HG03565 (cell line): ENCODE data around the gene OR2T29.
"Not testable (repeated sequence)": the region's sequence is repeated elsewhere in the genome, so short reads cannot be mapped to it uniquely, and the experiment has no call there.

Experiments
- ATAC-seq: cut with Tn5 transposase; IDR thresholded peaks from one replicate; pipeline ENCODE4 v1.9.1; 2021; ENCODE audit warnings: mild to moderate bottlenecking, moderate library complexity; ENCODE audit not compliant: unreplicated experiment

The OR2T29 gene, protein sequence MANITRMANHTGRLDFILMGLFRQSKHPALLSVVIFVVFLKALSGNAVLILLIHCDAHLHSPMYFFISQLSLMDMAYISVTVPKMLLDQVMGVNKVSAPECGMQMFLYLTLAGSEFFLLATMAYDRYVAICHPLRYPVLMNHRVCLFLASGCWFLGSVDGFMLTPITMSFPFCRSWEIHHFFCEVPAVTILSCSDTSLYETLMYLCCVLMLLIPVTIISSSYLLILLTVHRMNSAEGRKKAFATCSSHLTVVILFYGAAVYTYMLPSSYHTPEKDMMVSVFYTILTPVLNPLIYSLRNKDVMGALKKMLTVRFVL

DNA sequence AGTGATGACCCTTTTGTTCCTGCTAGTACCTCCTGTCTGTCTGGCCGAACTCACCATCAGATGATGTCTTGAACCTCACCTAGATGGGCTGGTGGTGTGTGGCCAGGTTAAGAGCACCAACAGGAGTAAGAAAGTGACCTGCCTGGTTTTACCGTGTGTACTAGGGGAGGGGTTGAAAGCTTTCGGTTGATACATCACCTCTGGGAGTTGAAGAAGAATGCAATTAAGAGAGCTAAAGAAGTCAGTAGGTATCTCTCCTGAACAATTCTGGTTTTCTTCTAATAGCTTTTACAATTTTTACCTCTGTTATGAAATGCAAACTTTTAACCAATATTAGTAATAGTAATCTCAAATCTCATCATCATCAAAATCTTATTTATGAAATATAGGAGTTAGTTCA lies at the start of gene OR2T29:
OR2T29 (minus strand) TSS at position 101 of the 400 bp plus-strand sequence. CDS start 3,281 bp downstream, outside the sequence.
- not testable (repeated sequence) for ATAC-seq

DNA sequence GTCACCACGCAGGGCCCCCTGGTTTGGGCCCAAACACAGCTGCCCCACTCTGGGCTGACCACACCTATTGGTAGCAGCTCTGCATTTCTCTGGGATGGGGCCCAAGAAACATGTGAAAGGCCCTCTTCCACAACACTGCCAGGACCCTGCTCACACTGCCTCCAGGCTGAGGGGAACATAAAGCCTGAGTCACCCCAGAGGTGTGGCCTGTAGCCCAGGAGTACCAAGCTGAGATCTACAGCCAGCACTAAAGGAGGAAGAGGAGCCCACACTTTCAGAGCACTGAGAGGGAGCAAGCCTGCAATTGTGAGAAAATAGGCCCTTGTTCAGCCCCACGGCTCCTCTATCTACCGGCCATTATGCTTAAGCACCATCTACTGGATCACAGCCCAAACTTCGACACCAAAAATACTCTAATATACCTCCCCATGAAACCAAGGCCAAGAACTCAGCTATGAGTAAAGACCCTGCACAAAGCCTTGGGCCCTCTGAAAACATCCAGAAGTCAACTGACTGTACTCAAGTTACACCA lies 49.4 kb upstream of the OR2T29 start:
- no peak for ATAC-seq

DNA sequence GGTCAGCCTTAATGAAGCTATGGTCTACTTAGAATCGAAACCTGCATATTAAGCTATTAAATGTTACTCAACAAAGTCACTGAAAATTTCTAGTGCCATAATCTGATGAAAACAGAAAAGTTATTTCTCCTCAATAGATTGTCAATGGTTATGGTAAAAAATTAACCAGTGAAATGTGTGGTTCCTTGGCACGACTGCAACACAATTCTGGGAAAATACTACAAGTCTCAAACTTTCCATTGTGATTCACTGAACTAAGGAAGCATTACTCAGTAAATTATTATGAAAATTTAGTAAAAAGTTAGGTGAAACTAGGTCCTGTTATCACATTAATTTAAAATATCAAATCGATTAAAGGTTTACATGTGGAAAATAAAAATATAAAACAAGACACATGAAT lies 47.7 kb upstream of the OR2T29 start:
- no peak for ATAC-seq

DNA sequence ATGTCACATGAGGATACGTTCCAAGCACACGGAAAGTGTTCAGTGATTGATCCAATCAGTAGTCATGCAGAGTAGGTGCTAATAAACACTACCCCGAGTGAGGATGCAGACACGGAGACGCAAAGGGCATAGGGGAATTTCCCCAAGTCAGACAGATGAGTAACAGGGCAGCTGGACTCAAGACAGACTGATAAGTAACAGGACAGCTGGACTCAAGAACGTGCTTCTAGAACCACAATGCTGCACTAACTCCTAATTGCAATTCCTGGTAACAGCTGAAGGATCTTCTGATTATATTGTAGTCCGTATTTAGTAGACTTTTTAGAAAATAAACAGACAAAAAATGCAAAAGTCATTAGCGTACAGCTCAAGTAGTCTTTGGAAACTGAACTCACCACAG lies 36.8 kb upstream of the OR2T29 start:
- ATAC-seq, result no peak

DNA sequence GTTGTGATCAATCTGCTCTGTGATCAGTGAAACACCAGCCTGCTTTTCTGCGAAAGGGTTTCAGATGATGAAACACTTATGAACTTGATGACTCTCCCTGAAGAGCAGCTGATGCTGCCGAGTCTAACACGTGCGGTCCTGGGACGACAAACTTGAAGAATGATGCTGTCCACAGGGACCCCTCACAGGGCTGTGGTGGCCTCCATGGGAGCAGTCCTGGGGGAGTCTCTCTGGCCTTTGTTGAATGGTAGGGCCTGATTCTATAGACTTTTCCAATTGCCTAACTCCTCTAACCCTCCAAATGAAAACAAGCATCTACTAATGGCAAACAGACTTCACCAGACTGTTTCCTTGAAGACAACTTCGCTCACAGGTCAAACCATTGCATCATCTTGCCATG lies 35.0 kb upstream of the OR2T29 start, which contains the start of gene OR2T10:
OR2T10 (minus strand) TSS at position 112 of the 400 bp plus-strand sequence. CDS start 3,932 bp downstream, outside the sequence.
- ATAC-seq, result no peak

DNA sequence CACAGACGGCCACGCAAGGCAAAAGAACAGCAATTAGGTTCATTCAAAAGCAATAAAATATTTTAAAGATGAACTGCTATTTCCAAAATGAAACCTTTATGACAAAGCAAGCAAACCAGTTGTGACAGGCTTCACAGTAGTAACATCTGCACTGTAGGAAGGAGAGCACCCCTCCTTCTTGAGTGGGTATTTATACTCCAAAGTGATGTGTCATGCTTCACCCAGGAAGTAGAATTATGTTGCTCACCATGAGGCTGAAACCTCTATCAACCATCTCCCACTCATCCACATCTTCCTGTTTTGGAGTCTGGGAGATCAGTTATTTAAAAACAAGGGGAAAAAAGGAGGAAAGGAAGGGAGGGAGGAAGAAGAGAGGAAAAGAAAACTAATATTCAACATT lies 34.0 kb upstream of the OR2T29 start:
- no peak for ATAC-seq

DNA sequence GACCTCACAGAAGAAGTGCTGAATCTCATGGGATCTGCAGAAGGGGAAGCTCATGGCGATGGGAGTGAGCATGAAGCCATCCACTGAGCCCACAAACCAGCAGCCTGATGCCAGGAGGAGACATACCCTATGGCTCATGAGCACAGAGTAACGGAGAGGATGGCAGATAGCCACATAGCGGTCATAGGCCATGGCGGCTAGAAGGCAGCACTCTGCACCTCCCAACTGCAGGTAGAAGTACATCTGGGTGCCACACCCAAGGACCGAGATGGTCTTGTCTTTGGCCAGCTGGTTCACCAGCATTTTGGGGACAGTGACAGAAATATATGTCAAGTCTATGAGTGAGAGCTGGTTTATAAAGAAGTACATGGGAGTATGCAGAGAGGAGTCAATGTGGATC lies 30.7 kb upstream of the OR2T29 start:
- no peak for ATAC-seq

DNA sequence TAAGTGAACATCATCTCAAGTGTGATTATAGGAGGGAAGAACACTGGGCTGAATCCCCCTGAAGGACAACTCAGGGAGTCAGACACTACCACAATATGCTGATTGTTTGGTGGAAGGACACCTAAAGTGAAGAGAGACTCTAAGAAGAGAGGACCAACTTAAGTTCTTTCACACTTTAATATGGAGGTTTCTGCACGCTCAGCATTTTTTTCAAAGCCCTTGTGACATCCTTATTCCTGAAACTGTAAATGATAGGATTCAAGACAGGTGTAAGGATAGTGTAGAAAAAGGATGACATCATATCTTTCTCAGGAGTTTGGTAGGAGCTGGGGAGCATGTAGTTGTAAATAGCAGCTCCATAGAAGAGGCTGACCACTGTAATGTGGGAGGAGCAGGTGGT lies 30.1 kb upstream of the OR2T29 start:
- ATAC-seq, result no peak

DNA sequence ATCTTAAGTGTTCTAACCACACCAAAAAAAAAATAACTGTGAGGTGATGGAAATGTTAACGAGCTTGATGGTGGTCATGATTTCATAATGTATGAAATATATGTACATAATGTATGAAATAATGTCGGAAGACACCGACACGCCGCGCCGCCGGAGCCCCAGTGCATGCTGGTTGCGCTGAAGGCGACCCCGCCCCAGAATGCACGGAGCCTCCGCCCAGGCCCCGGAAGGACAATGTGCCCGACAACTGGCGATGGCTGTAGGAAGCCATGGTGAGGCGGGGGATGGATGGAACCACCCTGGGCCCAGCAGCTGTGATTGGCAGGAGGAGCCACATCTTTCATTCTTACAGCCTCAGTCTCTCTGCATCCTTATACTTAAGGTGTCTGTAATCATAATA lies 27.5 kb upstream of the OR2T29 start:
- ATAC-seq, result no peak

DNA sequence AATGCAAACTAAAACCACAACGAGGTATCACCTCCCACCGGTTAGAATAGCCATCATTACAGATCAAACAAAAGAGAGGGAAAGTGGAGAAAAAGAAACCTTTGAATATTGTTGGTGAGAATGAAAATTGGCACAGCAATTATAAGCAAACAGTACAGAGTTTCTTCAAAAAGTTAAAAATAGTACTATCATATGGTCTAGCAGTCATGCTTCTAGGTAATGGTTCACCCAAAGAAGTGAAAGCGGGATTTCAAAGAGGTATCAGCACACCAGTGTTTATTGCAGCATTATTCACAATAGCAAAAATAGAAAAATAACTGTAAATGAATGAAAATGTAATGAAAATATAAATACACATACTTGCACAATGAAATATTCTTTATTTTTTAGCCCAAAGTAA lies 26.8 kb upstream of the OR2T29 start:
- ATAC-seq, result no peak

DNA sequence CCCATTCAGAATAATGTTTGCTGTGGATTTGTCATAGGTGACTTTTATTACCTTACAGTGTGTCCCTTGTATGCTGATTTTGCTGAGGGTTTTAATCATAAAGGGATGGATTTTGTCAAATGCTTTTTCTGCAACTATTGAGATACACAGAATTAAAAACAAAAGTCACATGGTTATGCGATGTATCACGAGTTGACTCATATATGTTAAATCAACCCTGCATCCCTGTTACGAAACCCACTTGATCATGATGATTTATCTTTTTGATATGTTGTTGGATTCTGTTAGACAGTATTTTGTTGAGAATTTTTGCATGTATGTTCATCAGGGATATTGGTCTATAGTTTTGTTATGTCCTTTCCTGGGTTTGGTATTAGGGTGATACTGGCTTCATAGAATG lies 22.7 kb upstream of the OR2T29 start:
- ATAC-seq, result no peak

DNA sequence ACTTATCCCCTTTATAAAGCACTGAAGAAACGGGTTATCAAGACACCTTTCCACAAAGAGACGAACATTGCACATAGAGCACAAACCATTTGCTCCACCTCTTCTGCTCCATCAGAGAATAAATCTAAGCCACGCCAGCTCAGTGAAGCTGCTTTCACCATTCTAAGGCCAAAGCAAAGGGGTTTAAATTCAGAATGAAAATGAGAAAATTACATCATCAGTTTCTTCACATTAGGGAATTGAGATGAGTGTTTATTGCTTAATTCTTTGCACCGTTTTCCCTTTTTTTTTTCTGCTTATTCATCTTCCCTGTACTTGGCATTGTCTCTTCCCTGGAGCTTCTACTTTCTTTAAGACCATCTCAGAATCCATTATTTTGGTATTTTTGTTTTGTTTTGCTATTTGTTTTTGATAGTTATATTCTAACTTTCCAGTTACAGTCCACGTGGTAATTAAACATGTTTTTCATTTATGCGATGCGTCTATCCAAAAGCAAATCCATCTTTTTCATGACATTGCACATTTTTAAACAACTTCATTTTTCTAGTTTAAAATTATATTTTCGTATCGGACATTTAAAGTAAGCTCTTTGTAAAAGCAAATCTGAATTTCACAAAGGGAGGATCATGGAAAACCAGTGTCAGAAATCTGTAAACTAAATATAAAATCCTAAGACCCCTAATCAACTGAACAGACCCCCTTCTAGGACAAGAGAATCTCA lies 13.8 kb upstream of the OR2T29 start:
- no peak for ATAC-seq

DNA sequence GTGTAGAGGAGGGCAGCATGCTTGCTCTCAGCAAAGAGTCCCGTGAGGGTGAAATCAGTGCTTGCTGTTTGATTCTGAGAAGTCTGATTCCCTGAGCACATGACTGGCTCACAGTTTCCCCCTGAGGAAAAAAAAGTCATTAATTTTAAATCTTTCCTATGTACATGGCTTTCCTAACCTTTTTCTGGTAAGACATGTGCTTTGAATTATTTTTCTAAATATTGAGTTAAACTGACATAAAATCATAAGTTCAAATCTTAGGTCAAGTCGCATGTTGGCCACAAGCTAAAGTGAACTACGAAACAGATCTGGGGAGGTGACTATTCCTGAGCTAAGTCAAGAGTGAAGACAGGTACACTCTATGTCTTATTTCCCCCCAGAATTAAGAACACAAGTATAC lies 12.1 kb upstream of the OR2T29 start, which contains the start of gene OR2T34:
OR2T34 (minus strand) TSS at position 101 of the 400 bp plus-strand sequence; CDS start at position 101, 0 bp downstream.
- not testable (repeated sequence) for ATAC-seq

DNA sequence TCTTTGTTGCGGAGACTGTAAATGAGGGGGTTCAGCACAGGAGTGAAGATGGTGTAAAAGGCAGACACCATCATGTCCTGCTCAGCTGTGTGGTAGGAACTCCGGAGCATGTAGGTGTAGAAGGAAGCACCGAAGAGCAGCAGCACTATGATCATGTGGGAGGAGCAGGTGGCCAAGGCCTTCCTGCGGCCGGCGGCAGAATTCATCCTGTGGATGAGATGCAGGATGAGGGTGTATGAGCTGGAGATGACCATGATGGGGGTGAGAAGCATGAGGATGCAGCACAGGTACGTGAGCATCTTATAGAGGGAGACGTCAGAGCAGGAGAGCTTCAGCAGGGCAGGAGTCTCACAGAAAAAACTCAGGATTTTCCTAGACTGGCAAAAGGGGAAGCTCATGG lies 11.3 kb upstream of the OR2T29 start:
- not testable (repeated sequence) for ATAC-seq

DNA sequence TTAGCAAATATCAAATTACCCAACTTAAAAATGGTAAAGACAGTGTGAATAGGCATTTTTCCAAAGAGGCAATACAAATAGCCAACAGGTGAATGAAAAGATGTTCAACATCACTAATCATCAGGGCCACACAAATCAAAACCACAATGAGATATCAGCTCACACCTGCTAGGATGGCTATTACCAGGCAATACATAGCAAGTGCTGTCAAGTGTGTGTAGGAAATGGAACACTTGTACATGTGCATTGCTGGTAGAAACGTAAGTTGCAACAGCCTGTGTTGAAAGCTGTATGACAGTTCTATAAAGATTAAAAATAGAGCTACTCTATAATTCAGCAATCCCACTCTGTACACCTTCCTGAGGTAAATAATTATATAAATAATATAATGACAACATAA lies 9.5 kb upstream of the OR2T29 start:
- ATAC-seq, result not testable (repeated sequence)

DNA sequence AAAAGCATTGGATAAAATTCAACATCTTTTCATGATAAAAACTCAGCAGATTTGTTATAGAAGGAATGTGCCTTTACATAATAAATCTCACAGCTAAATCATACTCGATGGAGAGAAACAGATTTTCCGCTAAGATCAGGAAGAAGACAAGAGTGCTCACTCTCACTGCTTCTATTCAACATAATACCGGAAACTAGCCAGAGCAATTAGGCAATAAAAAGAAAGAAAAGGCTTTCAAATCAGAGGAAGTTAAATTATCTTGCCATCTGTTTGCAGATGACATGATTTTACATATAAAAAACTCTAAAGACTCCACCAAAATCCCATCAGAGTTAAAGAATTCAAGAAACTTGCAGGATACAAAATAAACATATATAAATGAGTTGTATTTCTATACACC lies 8.2 kb upstream of the OR2T29 start:
- ATAC-seq, result not testable (repeated sequence)

DNA sequence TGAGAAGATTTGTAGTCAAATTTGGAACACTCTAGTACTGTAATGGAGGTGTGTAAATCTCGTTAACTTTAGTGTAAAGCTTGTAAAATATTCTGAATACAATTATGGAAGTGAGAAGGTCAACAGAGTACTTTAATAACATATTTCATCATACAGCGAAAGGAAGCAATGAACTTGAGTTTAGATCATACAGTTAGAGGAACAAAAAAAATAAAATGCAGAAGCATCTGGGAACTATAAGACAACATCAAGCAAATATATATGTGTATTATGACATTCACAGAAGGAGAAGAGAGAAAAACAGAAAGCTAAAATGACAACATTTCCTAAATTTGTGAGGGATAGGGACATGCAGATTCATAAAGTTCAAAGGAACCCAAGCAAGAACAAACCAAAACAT lies 6.5 kb upstream of the OR2T29 start:
- not testable (repeated sequence) for ATAC-seq

DNA sequence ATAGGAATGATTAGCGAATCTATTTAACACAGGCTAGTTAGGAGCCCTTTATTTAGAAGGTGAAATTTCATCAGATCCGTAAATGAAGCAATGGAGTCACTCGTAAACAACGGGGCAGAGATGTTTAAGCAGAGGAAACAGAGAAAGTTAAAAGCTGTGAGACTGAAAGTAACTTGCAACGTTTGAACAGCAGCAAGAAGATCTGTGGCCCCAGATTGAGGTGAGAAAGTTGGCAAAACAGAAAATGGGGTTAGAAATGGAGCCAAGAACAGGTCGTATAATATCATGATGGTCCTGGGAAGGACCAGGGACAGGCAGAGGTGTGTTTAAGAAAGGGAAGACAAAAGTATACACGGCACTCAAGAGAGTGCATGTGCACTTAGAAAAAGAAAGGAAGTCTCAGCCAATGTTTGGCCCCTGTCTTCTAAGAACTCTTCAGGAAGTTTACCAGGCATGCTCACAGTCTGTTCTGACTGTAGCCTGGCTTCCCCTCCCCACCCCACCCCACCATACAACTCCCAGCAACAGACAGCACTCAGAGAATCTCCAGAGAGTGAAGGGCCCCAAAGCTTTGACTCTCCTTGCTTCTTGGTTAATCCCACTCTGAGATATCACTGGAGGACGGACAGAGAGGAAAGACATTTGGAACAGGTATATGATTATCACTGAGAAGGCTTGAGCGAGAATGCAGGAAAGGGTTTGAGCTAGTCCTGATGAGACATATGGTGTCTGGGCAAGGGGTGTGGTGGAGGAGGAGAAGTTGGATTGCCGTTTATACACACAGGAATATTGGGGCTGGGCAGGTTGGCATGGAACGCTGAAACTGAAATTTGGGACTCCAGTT lies 3.2 kb upstream of the OR2T29 start:
- ATAC-seq, result peak; percentile 59

DNA sequence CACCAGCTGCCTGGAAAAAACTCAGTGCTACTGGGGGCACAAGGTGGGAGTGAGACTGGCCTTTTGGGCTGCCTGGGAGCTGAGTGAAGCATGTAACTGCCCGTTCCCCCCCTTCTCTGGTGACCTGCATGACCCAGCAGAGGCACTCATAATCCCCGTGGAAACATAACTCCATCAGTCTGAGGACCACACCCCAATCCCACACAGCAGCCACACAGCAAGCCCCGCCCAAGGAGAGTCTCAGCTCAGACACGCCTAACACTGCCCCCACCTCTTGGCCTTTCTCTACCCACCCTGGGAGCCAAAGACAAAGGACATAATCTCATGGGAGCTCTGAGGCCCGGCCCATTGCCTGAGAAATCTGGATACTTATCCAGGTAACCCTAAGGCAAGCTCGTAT lies 11.5 kb downstream of the OR2T29 start:
- ATAC-seq, result not testable (repeated sequence)

DNA sequence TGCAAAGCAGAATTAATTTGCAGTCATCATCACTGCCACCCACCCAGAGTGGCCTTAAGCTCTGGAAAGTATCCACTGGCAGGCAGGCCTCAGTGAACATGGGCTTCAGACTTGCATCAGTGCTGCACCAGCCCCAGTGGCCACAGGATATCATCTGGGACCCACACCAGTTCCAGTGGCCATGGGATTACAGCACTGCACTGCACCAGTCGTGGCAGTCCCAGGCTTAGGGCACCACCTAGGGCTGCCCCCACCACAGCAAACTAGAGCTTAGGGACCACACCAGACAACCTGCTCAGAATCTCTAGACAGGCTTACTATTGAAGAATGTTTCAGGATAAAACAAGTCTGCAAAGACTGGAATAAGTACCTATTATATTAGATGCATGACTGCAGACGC lies 15.2 kb downstream of the OR2T29 start:
- ATAC-seq, result not testable (repeated sequence)

DNA sequence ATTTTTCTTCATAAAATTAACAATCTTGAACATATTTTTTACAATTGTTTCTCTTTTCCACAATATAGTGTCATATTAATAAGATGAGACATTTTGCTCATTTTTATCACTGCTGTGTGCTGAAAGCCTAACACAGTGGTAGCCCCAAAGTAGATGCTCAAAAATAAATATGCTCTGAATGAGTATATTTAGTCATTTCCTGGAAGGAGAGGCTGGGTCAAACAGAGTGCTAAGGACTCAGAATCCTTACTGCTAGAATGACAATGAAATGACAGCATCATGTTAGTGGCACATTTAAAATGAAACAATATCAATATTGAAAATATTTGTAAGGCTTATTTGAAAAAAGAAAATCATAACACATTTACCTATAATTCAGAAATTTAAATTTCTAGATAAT lies 25.1 kb downstream of the OR2T29 start:
- ATAC-seq, result peak; percentile 54
